ENCODE measurements around the gene GPR55. TPM values are rescaled to one million over a fixed set of nuclear protein-coding genes. Genes with fewer than 3 reads are reported as not detected.

The GPR55 gene
- total RNA-seq, 1 experiment from 2014 or later = not detected

DNA sequence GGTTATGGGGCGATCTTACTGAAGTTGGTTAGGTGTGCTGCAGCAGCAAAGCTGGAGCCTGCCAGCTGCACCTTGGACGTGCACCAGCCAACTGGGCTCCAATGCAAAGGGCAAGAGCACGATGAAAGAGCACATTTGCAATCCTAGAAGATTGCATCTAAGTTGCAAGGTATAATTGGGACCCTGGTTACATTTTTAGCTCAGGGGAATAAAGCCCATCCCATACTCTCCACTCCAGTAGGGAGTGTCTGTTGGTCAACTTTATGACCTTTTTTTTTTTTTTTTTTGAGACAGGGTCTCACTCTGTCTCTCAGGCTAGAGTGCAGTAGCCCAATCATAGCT, 22.2 kb upstream of the GPR55 start:
- Mint-ChIP-seq H3K27me3 (ENCODE audit: insufficient read depth, unreplicated experiment) (no peaks in the 10 kb centered on the region), H3K27ac (ENCODE audit: low read depth, unreplicated experiment) (no peak overlapping the region), H3K9me3 (ENCODE audit: unreplicated experiment) (no peaks in the 10 kb centered on the region), H3K4me1 (ENCODE audit: insufficient read depth, unreplicated experiment) (peaks cover 5% of the 10 kb centered on the region), H3K36me3 (ENCODE audit: insufficient read depth, unreplicated experiment) (no peaks in the 10 kb centered on the region), H3K4me3 (ENCODE audit: unreplicated experiment) (no peak overlapping the region)
- DNase-seq (ENCODE audit: unreplicated experiment) = no peak
- intact Hi-C loops (cut with micrococcal nuclease) = no loop called here
- TF ChIP-seq, protein P1, sequence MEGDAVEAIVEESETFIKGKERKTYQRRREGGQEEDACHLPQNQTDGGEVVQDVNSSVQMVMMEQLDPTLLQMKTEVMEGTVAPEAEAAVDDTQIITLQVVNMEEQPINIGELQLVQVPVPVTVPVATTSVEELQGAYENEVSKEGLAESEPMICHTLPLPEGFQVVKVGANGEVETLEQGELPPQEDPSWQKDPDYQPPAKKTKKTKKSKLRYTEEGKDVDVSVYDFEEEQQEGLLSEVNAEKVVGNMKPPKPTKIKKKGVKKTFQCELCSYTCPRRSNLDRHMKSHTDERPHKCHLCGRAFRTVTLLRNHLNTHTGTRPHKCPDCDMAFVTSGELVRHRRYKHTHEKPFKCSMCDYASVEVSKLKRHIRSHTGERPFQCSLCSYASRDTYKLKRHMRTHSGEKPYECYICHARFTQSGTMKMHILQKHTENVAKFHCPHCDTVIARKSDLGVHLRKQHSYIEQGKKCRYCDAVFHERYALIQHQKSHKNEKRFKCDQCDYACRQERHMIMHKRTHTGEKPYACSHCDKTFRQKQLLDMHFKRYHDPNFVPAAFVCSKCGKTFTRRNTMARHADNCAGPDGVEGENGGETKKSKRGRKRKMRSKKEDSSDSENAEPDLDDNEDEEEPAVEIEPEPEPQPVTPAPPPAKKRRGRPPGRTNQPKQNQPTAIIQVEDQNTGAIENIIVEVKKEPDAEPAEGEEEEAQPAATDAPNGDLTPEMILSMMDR (IDR thresholded peaks at IDR 0.05; ENCODE audit: unreplicated experiment) = no peak
- no TSS peak for BruUV-seq (replicated peaks)
- ChIA-PET CTCF (interaction anchor here (0.6 to 1.6 kb wide), 4 partner anchors 40 to 465 kb away, joined by 3 to 7 read pairs (median 4); no protein-coding TSS in a partner anchor), POLR2A (interaction anchor here (1.1 kb wide), 1 partner anchor 10 kb away, joined by 3 read pairs; no protein-coding TSS in a partner anchor)

DNA sequence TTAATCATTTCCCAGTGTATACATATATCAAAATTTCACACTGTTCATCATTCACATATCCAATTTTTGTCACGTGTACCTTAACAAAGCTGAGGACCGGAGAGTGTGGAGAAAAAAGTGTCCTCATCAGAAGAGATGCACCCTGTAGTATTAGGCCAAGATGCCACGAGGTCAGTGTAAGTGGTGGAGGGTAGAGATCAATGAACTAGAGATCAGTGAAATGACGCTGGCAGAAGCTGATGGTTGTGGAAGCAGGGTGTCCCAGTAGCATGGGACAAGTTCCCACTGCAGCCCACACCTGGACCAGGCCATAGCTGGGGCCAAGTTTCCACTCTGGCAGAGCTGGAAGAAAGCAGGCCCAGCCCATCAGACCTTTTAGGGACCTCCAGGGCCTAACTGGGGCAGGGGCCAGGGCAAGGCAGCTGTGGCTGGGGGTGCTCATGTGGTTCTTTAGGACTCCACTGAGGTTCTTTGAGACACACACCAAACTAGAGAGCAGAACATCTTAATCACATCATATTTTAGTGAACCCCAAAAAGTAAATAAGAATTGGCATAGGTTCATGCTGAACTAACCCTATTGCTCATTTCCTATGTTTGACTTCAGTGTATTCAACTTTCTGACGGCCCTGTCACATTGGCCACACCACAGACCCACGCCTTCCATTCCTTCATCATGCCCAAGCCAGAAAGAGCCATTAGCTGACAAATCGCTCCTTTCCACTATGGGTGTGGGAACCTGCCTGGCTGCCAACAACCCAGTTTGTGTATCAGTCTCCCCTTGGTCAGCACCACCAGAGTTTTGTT, 21.6 kb upstream of the GPR55 start:
- TF ChIP-seq, protein P1 (IDR thresholded peaks at IDR 0.05; ENCODE audit: unreplicated experiment) = no peak
- Mint-ChIP-seq H3K27me3 (ENCODE audit: insufficient read depth, unreplicated experiment) (no peaks in the 10 kb centered on the region), H3K4me3 (ENCODE audit: unreplicated experiment) (no peak overlapping the region), H3K4me1 (ENCODE audit: insufficient read depth, unreplicated experiment) (peaks cover 5% of the 10 kb centered on the region), H3K9me3 (ENCODE audit: unreplicated experiment) (no peaks in the 10 kb centered on the region), H3K36me3 (ENCODE audit: insufficient read depth, unreplicated experiment) (no peaks in the 10 kb centered on the region), H3K27ac (ENCODE audit: low read depth, unreplicated experiment) (no peak overlapping the region)
- CTCF ChIA-PET = interaction anchor here (0.6 to 1.6 kb wide), 3 partner anchors 40 to 466 kb away, joined by 3 to 7 read pairs (median 4); no protein-coding TSS in a partner anchor
- no TSS peak for BruUV-seq (replicated peaks)
- POLR2A ChIA-PET = interaction anchor here (1.1 kb wide), 1 partner anchor 11 kb away, joined by 3 read pairs; no protein-coding TSS in a partner anchor
- no peak for DNase-seq (ENCODE audit: unreplicated experiment)
- intact Hi-C loops (cut with micrococcal nuclease) = no loop called here

DNA sequence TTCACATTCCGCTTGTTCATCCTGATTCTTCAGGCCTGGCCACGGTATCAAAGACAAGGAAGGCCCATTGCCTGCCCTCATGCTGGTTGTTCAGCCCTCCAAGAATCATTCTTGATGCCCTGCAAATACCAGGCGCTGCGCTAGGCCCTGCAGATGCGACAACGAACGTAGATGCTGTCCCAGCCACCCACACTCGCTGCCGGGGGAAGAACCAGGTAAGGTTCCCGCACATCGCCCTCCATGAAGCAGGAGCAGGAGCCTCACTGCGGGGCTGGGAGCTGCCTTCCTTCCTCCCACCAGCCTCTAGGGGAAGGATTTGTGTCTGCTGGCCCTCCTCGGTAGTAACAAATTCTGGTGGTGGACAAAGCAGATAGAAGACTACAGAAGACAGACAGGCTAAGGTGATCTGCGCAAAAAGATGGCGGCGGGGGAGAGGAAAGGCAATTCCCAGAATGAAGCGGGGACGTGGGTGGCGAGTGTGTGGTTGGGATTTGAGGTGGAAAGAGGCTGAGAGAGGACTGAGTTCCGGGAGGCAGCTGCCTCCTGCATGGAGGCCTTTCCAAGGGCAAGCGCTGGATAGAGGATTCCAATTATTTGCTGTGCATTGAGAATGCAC, 19.8 kb upstream of the GPR55 start:
- Mint-ChIP-seq H3K4me1 (ENCODE audit: insufficient read depth, unreplicated experiment) (peaks cover 5% of the 10 kb centered on the region), H3K27ac (ENCODE audit: low read depth, unreplicated experiment) (no peak overlapping the region), H3K27me3 (ENCODE audit: insufficient read depth, unreplicated experiment) (no peaks in the 10 kb centered on the region), H3K36me3 (ENCODE audit: insufficient read depth, unreplicated experiment) (no peaks in the 10 kb centered on the region), H3K4me3 (ENCODE audit: unreplicated experiment) (no peak overlapping the region), H3K9me3 (ENCODE audit: unreplicated experiment) (no peaks in the 10 kb centered on the region)
- TF ChIP-seq, protein P1 (IDR thresholded peaks at IDR 0.05; ENCODE audit: unreplicated experiment) = no peak
- BruUV-seq (replicated peaks) = no TSS peak
- ChIA-PET POLR2A (no interaction called here), CTCF (interaction anchor here (0.6 kb wide), 2 partner anchors 43 to 129 kb away, joined by 3 to 4 read pairs; no protein-coding TSS in a partner anchor)
- DNase-seq (ENCODE audit: unreplicated experiment) = no peak
- intact Hi-C loops (cut with micrococcal nuclease) = no loop called here

DNA sequence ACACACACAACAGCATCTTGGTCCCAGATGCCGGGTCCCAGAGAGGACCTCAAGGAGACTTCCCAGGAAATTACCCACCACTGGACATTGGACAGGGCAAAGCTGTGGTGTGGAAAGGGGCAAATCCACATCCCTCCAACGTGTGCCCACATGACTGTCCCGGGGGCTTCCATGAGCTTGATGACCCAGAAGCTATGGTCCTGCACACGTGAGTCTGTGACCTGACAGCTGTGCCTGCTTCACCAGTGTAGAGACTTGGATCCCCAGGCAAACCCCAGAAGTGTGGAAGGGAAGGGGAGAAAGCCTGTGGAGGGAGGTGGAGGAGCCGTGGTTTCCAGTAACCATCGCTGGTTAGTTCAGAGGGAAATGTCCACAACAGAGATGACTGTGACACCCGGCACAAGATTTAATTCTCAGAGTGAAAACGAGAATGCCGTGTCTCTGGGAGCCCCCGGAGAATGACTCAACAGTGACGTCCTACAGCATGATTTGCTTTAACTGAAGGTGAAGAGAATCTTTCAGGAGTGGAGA, 19.1 kb upstream of the GPR55 start:
- H3K27me3 Mint-ChIP-seq (ENCODE audit: insufficient read depth, unreplicated experiment) = no peaks in the 10 kb centered on the region
- intact Hi-C loops (cut with micrococcal nuclease) = no loop called here
- no TSS peak for BruUV-seq (replicated peaks)
- no peak overlapping the region for H3K27ac Mint-ChIP-seq (ENCODE audit: low read depth, unreplicated experiment)
- POLR2A ChIA-PET = no interaction called here
- H3K9me3 Mint-ChIP-seq (ENCODE audit: unreplicated experiment) = no peaks in the 10 kb centered on the region
- DNase-seq (ENCODE audit: unreplicated experiment) = no peak
- peaks cover 5% of the 10 kb centered on the region for H3K4me1 Mint-ChIP-seq (ENCODE audit: insufficient read depth, unreplicated experiment)
- H3K36me3 Mint-ChIP-seq (ENCODE audit: insufficient read depth, unreplicated experiment) = no peaks in the 10 kb centered on the region
- no peak overlapping the region for H3K4me3 Mint-ChIP-seq (ENCODE audit: unreplicated experiment)
- CTCF ChIA-PET = interaction anchor here (0.6 kb wide), 2 partner anchors 43 to 129 kb away, joined by 3 to 4 read pairs; no protein-coding TSS in a partner anchor
- TF ChIP-seq, protein P1 (IDR thresholded peaks at IDR 0.05; ENCODE audit: unreplicated experiment) = no peak

Data from MCF 10A (cell line).